ENCODE results near the gene WDFY4.

The WDFY4 gene

DNA sequence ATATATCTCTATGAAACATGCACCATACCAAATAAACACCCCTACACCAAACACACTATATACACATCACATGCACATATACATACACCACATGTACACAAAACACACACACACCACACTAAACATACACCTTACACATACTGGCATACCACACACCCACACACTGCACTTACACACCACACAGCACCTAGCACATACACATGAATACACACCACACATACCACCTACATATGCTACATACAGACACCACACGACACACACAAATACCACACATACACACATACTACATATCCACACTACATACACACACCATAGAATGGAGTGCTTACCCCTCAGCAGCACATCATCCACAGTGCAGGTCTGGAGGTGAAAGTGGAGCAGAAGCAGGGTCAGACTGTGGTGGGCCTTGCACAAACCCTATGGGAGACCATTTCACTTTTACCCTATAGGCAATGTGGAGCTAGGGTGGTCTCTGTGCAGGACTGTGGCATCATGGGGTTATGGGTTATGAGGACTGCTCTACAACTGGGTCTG is 64.6 kb downstream of the WDFY4 start:
- no peak for DNase-seq

DNA sequence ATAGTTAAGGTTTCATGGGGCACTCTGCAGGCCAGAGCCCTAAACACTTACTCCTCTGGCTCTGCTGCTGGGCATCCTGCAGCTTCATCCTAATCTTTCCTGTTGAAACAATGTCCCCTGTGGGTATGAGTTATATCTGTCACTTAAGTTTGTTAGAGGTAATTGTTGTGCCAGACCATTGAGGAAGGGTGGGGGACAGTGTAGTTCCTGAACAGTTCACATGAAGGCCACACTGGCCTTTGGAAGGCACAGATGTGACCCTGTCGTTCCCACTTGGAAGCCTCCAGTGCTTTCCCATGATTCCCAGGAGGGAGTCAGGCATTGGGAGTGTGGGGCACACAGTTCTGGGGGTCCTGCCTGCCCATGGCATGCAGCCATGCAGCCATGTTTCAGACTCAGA is 65.3 kb downstream of the WDFY4 start:
- DNase-seq = no peak

DNA sequence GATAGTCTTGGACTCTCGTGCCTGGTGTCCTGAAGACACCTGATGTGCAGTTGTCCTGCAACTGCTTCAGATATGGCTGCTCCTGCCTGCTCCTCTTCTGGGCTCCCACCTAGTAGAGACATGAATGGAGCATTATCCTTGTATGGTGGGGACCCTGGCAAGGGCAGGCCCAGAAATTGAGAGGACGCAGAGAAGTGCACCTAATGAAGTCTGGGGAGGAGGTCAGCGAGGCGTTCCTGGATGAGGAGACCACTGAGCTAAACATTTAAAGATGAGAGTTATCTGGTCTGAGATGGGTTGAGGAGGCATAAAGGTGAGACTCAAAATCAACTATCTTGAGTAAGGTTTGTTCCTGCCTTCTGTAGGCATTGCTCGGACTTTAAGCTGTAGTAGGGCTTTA is 66.3 kb downstream of the WDFY4 start:
- no peak for DNase-seq

DNA sequence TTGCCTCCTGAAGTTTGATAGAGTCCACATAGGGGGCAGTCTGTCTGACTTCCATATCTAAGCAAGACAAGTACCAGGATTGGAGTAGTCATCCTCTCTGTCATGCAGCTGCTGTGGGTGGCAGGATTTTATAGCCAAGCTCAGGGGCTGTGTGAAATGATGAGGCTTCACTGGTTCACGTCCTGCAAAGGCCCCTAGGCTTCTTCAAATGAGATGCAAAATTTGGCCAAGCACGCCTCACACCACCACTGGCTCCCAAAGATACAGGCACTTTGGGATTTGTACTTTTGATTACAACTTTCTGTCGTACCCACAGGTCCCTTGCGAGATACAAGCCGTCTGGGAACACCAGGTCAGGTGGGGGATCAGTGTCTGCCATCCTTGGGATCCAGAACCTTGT is 67.1 kb downstream of the WDFY4 start:
- no peak for DNase-seq

DNA sequence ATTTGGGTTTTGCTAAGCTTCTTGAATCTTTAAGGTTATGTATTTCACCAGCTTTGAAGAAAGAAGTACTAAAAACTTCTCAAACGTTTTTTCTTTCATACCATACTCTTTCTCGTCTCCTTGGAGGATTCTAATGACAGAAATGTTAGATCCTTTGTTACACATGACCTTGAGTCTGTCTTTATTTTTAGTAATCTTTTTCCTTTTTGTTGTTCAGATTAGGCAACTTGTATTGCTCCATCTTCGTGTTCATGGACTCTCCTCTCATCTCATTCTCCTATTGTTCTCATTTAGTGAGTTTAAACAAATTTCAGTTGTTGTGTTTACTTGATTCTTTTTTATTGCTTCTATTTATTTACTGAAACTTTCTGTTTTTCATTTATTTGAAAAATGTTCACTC is 73.7 kb downstream of the WDFY4 start:
- no peak for DNase-seq

DNA sequence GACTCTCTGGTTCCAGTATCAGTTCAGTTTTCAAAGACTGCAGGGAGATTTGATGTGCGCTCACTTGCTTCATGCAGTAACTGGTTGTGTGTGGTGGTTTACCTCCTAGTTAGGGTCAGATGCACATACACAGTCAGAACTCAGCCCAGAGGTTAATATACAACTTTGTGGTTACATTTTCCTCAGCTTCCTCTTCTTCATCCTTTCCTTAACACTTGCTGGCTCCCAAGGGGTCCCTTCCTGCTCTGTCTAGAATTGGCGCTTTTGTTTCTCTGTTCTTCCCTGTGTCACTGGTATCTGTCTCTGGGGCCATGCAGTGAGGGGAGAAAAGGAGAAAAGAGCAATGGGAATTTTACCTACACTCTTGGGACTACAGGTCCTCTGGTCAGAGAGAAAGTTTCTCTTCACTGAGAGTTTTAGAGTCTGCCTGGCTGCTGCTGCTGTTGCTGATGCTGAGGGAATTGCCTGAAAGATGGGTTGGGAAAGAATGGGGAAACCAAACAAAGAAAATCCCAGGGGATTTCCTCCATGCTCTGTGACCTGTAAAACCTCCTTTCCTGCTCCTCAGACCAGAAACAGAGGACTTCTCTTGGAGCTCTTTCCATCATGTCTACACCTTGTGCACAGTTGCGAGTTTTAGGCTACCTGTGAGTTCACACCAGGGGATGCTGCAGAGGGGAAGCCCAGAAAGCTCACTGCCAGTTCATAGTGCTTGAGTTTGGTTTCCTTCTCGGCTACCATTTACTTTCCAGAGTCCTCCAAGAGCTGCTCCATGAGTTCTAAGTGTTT is 74.6 kb downstream of the WDFY4 start:
- DNase-seq = no peak

DNA sequence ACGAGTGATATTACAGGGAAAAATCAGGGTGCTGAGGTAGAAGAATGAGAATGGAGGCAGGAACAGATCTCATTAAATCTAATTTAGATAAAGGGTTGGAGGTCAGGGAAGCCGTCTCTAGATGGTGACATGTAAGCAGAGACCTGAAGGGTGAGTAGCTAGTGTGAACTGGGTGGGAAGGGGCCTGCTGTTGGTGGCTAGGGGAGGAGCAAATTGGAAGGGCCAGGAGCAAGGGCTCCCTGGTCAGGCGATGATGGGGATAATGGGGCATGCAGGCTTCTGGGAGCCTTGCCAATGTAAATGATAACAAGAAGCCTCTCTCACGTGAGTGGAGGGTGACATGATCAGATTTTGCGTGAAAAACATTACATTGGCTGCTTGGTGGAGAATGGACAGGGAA is 76.3 kb downstream of the WDFY4 start:
- no peak for DNase-seq

DNA sequence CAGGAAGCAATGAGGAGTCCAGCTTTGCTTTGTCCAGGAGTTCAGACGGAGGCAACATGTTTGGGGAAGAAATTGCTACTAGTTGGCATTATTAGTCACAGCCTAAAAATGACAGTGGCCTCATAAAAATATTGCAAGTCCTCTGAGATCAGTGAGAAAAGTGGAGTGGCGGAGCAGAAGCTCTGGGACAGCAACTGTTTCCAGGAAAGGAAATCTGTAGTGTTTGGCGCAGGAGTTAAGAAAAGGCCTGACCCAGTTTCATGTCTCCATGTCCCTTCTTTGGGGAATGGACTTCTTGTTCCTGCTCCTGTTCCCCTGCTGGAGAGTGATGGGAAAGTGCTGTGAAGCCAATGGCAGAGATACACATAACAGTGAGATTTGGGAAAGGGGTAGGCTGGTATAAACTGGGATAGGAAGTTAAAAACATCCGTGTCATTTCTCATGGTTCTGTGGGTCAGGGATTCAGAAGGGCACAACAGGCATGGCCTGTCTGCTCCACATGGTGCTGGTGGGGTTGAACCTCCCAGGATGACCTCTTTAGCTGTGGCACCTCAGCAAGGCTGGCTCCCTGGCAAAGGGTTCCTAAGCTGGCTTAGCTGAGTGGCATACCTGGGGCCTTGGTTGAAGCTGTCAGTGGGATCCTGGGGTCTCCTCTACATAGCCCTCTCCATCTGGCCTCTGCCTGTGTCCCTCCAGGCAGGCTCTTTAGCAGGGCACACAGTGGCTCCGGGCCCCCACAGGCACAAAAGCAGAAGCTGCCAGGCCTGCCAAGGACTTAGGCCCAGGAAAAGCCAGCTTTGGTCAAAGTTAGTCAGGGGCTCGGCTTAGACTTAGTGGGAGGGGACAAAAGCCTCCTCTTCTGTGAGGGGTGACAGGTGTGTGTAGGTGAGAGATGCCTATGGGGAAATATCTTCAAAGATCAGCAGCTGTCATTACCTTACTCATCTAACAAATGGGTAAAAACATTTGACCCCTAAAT is 77.7 kb downstream of the WDFY4 start:
- no peak for DNase-seq

DNA sequence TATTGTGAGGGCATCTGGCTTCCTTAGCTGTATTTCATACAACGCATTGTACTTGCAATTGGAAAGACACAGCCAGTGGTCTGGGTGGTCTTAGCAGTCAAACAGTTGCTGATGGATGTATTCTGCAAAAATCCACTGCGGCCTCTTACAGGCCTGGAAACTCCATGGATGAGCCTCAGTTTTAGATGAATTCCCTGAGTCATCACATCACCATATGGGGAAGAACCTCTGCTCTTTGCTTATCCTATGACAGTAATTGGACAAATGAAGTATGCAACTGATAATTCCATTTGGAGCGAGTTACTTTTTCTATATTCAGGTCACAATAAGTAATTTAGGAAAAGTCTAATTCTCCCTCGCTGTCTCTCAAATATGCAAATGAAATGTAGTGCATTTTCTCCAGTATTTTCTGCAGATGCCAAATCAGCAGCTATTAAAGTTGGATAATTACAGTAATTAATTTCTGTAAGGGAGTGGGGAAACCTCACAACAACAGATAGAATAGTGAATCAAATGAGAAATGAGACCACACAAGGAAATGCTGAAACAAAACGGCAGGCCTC is 78.8 kb downstream of the WDFY4 start:
- no peak for DNase-seq

DNA sequence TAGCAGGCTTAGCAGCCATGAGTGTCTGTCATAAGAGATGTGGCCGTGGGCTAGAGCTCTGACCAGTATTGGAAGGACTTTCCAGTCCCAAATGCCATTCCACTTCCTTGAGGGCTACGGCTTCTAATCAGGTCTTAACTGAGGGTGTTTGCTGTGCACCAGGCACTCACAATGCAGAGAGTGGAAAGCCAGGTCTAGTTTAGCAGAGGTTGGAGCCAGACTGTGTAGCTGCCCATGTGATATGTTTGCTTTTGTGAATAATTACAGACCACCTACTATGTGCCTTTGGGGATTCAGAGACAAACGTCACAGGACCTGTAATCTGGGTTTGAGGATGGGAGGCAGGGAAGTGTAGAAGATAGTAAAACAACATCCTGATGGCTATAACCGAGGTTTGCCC is 79.8 kb downstream of the WDFY4 start:
- DNase-seq = no peak

DNA sequence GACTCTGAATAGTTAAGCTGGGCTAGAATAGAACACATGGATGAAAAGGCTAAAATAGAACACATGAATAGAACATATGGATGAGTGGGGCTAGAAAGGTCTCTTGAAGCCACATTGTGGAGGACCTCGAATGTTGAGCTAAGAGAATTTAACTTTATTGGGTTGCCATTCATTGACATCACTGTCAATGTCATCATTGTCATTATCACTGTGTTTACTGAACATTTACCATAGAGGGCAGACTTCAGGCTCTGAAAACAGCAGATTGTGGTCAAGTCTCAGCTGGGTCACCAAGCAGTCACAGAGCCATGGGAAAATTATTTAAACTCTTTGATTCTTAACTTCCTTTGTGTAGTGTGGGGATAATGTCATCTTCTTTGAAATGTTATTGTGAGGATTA is 80.4 kb downstream of the WDFY4 start:
- DNase-seq = no peak

DNA sequence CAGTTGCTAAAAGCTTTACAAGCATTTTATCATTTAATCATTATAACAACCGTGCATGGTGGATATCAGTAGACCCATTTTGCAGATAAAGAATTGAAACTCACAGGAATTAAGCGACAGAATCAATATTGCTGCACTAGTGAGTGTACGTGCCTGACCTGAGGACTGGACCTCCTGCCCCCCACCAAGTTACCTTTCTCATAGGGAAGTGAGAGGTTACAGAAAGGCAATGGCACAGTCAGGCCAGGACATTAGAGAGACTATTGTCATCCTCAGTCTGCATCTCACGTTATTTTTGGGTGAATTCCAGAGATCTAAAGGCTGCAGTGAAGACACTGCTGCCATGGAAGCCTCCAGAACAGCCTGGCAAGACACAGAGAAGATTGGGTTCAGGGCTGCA is 80.9 kb downstream of the WDFY4 start:
- no peak for DNase-seq

DNA sequence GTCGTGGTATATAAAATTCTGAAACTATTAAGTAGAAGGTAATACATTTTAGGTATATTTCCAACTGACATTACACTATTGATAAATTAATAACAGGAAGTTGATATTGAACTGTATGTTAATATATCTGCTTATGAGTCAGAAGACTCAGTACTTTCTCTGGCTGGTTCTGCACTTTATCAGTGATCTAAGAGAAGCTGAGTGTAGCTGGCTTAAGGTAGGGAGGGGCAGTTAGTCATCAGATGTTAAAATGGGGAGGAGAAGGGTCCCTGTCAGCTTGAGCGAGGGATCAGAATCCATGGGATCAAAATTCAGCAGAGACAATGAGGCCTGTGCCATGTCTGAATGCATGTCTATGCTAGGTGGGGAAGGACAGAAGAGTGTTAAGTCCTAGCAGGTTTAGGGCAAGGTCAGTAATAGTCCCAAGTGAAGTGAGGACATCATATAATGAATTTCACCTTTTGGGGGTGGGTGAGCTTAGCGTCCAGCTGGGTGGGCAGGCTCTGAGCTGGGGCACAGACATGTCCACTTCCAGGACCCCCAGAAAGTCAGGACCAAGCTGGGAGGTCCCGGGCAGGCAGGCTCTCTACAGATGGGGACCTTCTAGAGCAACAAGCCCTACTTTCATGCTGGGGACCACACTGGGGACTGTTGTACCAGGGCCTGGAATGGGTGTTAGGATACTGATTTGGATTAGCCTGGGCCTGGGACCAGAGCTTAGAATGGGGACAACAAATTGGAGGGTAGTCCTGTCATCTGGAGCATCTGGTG is 82.9 kb downstream of the WDFY4 start:
- no peak for DNase-seq

DNA sequence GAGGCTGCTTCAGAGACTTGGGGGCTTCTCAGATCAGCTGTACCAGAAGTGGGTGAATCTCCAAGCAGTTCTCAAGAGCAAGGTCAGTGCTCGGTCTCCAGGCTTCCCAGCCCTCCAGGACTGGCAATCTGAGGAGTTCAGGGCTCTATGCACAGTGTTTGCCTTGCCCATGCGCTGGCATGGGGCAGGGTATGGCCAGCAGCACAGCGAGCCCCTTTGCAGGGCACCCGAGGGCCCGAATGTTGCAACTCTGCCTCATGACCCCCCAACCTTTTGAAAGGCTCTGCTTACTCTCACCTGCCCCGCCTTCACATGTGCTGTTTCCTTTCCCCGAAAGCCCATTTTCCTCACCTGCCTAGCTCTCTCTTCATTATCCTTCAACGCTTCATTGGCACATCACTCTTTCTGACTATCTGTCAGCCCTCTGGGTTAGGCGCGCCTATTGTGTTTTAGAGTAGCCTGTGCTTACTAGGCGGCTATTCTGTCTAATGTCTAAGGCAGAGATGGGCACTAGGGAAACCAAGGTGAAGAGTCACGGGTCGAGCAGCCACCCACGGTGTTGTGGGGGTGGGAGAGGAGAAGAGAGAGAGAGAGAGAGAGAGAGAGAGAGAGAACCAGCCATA is 83.6 kb downstream of the WDFY4 start:
- DNase-seq = no peak

DNA sequence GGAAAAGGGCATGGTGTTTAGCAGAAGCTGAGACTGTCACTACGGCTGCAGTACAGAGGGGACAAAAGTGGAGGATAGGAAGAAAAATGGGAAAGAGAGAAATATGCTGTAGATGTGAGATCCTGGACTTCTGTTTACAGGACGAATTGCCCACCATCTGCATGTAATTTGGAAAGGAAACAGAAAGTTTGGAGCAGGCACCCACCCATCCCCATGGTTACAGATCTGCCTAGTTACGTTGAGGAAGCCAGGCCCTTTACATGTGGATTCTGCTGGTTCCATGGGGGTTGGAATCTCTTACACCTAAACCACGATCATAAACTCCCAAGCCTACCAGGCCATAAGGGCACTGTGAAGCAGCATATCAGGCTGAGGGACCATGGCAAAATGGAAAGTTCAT is 84.3 kb downstream of the WDFY4 start:
- no peak for DNase-seq

DNA sequence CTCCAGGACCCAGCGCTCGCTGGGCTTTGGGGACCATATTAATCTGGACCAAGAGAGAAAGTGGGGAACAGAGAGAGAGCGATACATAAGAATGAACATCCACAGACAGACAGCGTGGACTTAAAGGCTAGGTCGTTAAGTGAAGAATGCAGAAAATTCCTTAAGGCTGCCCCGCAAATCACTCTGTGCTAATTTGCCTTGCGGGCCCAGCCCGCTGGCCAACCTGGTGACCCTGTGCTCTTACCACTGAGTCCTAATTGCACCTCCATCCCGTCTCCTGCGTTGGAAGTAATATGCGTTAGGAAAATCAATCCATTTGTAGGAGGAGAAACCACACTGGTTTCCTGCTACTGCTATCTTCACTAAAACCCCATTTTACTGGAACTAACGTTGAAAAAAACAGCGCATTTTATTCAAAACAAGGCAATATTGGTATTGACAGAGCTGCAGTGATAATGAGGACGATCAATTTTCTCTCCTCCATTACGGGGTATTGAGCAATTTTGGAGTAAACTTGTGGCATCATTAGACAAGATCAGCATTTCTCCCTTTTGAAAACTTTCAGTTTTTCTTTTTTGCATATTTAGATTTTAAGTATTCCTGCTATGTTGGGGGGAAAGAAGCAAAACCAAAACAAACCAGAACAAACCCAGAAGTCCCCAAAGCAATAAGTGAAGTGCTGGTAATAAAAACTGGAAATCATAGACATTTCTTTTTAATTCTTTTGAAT is 85.2 kb downstream of the WDFY4 start:
- no peak for DNase-seq

DNA sequence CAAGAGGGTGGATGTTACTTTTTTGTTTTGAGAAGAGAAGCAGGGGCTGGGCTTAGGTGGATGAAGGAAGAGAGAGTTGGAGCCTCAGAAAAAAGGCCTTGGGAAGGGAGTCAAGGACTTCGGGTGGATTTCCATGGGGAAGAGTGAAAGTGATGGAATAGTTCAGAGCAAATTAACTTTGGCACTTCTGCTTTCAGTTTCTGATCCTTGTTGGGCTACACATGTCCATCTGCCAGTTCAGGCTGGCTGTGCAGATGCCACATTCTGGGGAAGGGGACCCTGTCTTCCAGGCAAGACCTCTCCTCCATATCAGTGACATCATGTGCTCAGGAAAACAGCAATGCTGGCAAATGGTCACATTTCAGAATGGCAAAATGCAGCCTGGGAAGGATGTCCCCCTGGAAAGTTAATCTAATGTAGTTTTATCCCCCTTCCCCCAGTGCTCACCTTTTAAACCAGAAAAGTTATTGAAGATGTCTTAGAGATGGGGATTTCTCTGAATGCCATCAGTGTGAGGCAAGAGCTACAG is 86.0 kb downstream of the WDFY4 start:
- DNase-seq = no peak

DNA sequence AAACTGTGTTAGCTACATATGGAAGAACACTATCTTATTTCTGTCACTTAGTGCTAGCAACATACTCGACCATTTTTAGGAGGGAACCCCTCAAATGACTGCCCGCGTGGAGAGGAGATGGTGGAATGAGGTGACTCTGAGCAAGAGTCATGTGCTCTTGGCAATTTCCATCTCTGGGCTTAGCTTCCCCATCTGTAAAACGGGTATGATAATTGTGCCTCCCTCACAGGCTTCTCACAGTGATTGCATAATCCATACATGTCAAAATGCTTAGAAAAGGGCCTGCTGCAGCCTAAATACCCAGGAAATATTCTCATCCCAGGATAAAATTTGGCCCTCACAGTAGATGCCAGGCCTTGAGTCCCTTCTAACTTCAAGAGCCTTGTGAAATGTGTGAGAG is 86.6 kb downstream of the WDFY4 start:
- DNase-seq = no peak

DNA sequence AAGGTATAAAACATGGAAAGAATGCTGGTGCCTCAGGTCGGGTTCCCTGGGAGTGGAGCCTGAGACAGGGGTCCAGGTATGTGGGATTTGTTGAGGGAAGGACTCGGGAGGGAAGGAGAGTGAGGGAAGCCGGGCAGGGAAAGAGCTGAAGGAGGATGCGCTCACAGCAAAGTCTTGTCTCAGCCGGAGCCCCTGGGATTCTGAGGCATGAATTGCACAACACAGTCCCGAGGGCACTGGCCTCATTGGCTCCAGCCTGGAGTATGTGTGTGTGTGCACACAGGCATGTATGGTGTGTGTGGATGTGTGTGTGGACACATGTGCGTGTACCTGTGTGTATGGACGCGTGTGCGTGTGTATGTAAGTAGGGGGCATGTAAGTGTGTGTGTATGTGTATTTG is 87.4 kb downstream of the WDFY4 start:
- DNase-seq = no peak

DNA sequence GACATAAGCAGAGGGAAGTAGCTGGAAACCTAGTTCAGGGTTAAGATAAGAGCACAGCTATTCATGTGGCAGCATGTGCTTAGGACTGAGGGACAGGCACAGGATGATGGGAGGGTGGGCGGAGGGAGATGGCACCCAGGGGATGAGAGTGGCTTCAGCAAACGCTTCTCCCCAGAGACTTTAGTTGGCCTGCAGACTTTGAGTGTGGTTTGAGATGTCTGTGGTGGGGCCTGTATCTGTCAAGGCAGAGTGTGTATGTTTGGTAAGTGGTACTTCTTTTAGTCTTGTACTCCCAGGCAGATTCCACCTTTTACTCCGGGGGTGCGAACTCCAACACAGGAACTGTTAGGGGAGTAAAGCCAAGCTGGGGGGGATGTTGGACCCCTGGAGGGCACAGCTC is 88.9 kb downstream of the WDFY4 start:
- DNase-seq = no peak
